ENCODE results near the gene PURA. TPM values are rescaled to one million over a fixed set of nuclear protein-coding genes. Genes with fewer than 3 reads are reported as not detected.

PURA gene
- total and polyA plus RNA-seq, 2 of the 4 experiments (the other 2 are of a cell fraction): 3.8 to 5.6 TPM

- TF ChIP-seq CTCF (conservative IDR thresholded peaks at IDR 0.05; ENCODE audit: low read depth, low read length): no peak
Observed at GRCh38 chr5:140106805-140107311, 7.1 kb upstream of the PURA start (continued).
